Gastrocnemius medialis (tissue), 4 donors: Measurements from ENCODE around the gene LCN9.

Experiments
- CTCF ChIP-seq, 5 experiments: fragments of 450-650 bp in 3 of 5; fragments of 200-600 bp in 2 of 5; sonication (generic) in 2 of 5; IDR thresholded peaks in 4 of 5; conservative IDR thresholded peaks in 1 of 5; 1 replicate in 4 of 5; 2 replicates in 1 of 5; pipeline ENCODE4 v1.5.1; 2016 to 2019; ENCODE audit warnings: antibody characterized with exemption in 5 of 5, mild to moderate bottlenecking in 3 of 5, moderate library complexity in 3 of 5
- POLR2A ChIP-seq, 2 donors: fragments of 450-650 bp; IDR thresholded peaks; one replicate each; pipeline ENCODE4 v1.6.1; 2017; ENCODE audit warnings: antibody characterized with exemption in 2 of 2, mild to moderate bottlenecking in 2 of 2, moderate library complexity in 2 of 2

DNA sequence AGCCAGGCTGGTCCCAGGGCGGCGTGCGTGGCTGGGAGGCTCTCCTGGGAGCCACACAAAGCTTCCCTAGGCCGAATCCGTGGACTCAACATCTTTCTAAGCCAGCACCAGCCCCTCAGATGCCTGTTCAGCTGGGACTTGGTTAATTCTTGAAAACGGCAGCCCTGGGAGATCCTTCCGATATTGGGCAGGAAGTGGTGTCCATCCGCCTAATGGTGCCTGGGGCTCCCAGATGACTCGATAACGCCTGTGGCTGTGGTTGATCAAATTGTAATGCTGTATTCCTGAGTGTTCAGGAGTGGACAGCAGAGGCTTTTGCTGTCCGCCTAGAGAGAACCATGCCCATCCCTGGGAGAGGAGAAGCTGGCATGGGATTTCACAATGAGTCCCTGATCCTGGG is 52.9 kb downstream of the LCN9 start:
- TF ChIP-seq CTCF (IDR thresholded peaks at IDR 0.05 in 4 of 5, conservative IDR thresholded peaks at IDR 0.05 in 1 of 5) (no peak), POLR2A (IDR thresholded peaks at IDR 0.05) (no peak)
